Endothelial cell of umbilical vein (primary cell): Measurements from ENCODE around the gene PPP1R1C.

Experiments used
- EZH2 ChIP-seq: IDR thresholded peaks from 2 replicates; pipeline ENCODE4 v1.6.1; 2012; ENCODE audit warnings: borderline replicate concordance, low read depth, mild to moderate bottlenecking, moderate library complexity, low read length, inconsistent platforms; ENCODE audit not compliant: severe bottlenecking
- TF ChIP-seq, protein P1 (sequence below), 2 donors: IDR thresholded peaks; 1 replicate in 1 of 2; 2 replicates in 1 of 2; pipeline ENCODE4 v1.5.1; 2011; ENCODE audit warnings: low read length in 2 of 2, mild to moderate bottlenecking in 2 of 2, moderate library complexity in 2 of 2, control low read depth in 1 of 2, inconsistent platforms in 1 of 2, low read depth in 1 of 2; ENCODE audit not compliant: insufficient read depth in 1 of 2; ENCODE audit errors: extremely low read depth in 1 of 2

DNA sequence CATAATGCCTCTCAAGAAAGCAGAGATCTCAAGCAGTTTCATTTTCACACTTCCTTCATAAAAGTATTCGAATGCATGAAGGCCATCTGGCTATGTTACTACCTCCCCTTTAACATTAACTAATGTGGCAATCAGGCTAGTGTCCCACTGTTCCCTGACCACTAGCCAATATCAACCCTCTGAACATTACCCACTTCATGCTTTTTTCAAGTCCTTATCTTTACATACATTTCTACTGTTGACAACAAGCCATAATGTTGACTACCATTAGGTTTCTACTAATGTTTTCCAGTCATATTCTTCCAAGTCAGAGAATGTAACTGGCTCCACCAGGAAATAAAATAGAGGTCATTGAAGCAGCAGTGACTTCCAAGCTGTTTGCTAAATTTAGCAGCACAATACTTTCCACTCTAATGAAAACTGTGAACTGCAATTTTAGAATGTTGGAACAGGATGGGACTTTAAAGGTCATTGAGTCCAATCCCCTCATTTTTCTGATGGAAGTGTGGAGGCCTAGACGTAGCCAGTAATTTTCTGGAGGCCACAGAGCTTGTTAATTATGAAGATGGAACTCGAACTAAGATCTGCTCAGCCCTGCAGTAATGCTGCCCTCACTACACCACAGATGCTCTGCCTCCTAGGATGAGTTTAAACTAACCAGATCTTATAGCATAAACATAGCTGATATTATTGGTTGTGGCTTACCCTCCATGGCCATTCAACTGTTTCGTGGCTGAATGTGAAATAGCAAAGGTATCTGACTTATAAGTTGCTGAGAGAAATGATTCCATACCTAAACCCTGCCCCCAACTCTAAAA is 630 bp upstream of the PPP1R1C start:
- no peak for TF ChIP-seq EZH2
- TF ChIP-seq, protein P1, sequence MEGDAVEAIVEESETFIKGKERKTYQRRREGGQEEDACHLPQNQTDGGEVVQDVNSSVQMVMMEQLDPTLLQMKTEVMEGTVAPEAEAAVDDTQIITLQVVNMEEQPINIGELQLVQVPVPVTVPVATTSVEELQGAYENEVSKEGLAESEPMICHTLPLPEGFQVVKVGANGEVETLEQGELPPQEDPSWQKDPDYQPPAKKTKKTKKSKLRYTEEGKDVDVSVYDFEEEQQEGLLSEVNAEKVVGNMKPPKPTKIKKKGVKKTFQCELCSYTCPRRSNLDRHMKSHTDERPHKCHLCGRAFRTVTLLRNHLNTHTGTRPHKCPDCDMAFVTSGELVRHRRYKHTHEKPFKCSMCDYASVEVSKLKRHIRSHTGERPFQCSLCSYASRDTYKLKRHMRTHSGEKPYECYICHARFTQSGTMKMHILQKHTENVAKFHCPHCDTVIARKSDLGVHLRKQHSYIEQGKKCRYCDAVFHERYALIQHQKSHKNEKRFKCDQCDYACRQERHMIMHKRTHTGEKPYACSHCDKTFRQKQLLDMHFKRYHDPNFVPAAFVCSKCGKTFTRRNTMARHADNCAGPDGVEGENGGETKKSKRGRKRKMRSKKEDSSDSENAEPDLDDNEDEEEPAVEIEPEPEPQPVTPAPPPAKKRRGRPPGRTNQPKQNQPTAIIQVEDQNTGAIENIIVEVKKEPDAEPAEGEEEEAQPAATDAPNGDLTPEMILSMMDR (IDR thresholded peaks at IDR 0.05; ENCODE audit: extremely low read depth in 1 of 2, insufficient read depth in 1 of 2, low read depth in 1 of 2, low read length in 2 of 2), result no peak
